Caco-2 (cell line): ENCODE data around the gene SLC25A1. TPM values are rescaled to one million over a fixed set of nuclear protein-coding genes. Genes with fewer than 3 reads are reported as not detected.

ENCODE experiments used
- BruUV-seq: library from RNA; stranded (reverse); fragments of 400-500 nt; replicated peaks from 2 replicates; lab custom pipeline; 2021; lab: Mats Ljungman, UMichigan
- CTCF ChIA-PET: fragments of 300-600 bp; sonication (Branson Sonifier 250); formaldehyde crosslinking; loops from one replicate; lab custom pipeline; 2022; ENCODE audit warnings: antibody characterized with exemption; lab: Charles Lee
- POLR2A ChIA-PET: fragments of 300-600 bp; sonication (Branson Sonifier 250); formaldehyde crosslinking; loops from one replicate; lab custom pipeline; 2022; ENCODE audit warnings: antibody characterized with exemption; lab: Charles Lee
- DNase-seq, 2 experiments: peaks; one replicate each; pipeline versions ENCODE4 v3.0.0 to v3.0.0-alpha.2; 2020 to 2022
- H3K27me3 ChIP-seq: replicated peaks from 2 replicates; pipeline ENCODE4 v1.6.0; 2011; ENCODE audit warnings: low read length; ENCODE audit not compliant: control insufficient read depth, insufficient read depth
- H3K36me3 ChIP-seq: 2 replicates; pipeline ENCODE4 v1.5.1; 2011; ENCODE audit warnings: low read length; ENCODE audit not compliant: control insufficient read depth, insufficient read depth
- H3K4me1 ChIP-seq: fragments of 250-450 bp; sonication (Bioruptor Pico); 2 replicates; pipeline ENCODE4 v1.5.1; 2020; ENCODE audit warnings: mild to moderate bottlenecking
- H3K4me3 ChIP-seq: 2 replicates; pipeline ENCODE4 v1.5.1; 2011; ENCODE audit warnings: low read depth, mild to moderate bottlenecking, control low read depth, low read length
- H3K9me3 ChIP-seq: fragments of 250-450 bp; sonication (Bioruptor Pico); 2 replicates; pipeline ENCODE4 v1.5.1; 2020; ENCODE audit warnings: mild to moderate bottlenecking, moderate library complexity
- H3K27ac Mint-ChIP-seq: one replicate; pipeline ENCODE4 v1.8.0; 2022; ENCODE audit warnings: mixed read lengths; ENCODE audit not compliant: unreplicated experiment
- H3K27me3 Mint-ChIP-seq: one replicate; pipeline ENCODE4 v1.8.0; 2022; ENCODE audit warnings: mixed read lengths; ENCODE audit not compliant: insufficient read depth, unreplicated experiment
- H3K36me3 Mint-ChIP-seq: one replicate; pipeline ENCODE4 v1.8.0; 2022; ENCODE audit warnings: mild to moderate bottlenecking, mixed read lengths; ENCODE audit not compliant: insufficient read depth, unreplicated experiment
- H3K4me1 Mint-ChIP-seq: one replicate; pipeline ENCODE4 v1.8.0; 2022; ENCODE audit warnings: low read depth, mixed read lengths; ENCODE audit not compliant: unreplicated experiment
- H3K4me3 Mint-ChIP-seq: one replicate; pipeline ENCODE4 v1.8.0; 2022; ENCODE audit warnings: mild to moderate bottlenecking, moderate library complexity, mixed read lengths; ENCODE audit not compliant: unreplicated experiment
- H3K9me3 Mint-ChIP-seq: one replicate; pipeline ENCODE4 v1.8.0; 2022; ENCODE audit warnings: mixed read lengths; ENCODE audit not compliant: unreplicated experiment
- intact Hi-C: fragments of 100-400 bp; cut with micrococcal nuclease; formaldehyde crosslinking; loops from one replicate; pipeline ENCODE4 v1.10.0; 2022; ENCODE audit not compliant: unreplicated experiment
- total RNA-seq: library from RNA; stranded (reverse); gene quantifications from 2 replicates; pipeline ENCODE4 v1.2.3, GENCODE V29; 2022
- TF ChIP-seq, protein P1 (sequence below), 2 experiments: fragments of 200-600 bp in 1 of 2; IDR thresholded peaks; 1 replicate in 1 of 2; 2 replicates in 1 of 2; pipeline versions ENCODE4 v1.5.1 to v1.8.0; 2011 to 2022; ENCODE audit warnings: antibody characterized with exemption in 1 of 2, control low read depth in 1 of 2, inconsistent platforms in 1 of 2, low read depth in 1 of 2, low read length in 1 of 2, mild to moderate bottlenecking in 1 of 2, moderate library complexity in 1 of 2; ENCODE audit not compliant: insufficient read depth in 1 of 2, severe bottlenecking in 1 of 2, unreplicated experiment in 1 of 2

Gene SLC25A1
- total RNA-seq, 1 experiment from 2014 or later, result 155 TPM

DNA sequence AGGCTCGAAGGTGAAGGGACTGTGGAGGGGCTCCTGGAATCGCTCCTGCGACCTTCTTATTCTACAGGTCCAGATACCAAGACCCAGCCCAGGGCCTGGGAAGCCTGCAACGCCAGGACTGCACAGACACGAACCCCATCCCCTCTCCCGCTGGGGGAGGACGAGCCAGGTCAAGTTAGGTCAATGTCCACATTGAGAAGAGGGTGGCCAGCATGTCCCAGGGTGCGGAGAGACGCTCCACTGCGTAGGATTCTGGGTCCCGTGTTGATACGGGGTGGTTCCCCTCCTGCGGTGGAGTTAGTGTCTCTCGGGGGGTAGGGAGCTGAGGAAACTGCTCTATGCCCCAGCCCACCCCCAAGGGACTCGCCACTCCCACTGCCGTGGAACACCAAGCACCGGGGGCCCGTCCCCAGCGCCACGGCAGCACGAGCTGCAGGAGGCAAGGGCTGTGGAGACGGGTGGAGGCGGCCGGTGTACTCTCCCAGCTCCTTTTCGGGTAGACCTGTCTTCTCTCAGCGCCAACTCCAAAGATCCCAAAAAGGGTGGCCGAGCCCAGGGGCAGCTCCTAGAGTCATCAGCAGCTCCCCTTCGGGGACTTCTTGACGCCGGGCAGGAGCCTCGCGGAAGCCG lies 30.0 kb downstream of the SLC25A1 start:
- Histone ChIP-seq H3K9me3 (no peaks in the 10 kb centered on the region), H3K36me3 (no peaks in the 10 kb centered on the region), H3K4me1 (peaks cover 1% of the 10 kb centered on the region; the same call in 1 of the 2 replicates), H3K4me3 (no peak overlapping the region), H3K27me3 (no peaks in the 10 kb centered on the region)
- Mint-ChIP-seq H3K27ac (no peak overlapping the region), H3K36me3 (peaks cover 9% of the 10 kb centered on the region), H3K9me3 (no peaks in the 10 kb centered on the region), H3K27me3 (peaks cover 20% of the 10 kb centered on the region), H3K4me1 (peaks cover 8% of the 10 kb centered on the region), H3K4me3 (no peak overlapping the region)
- POLR2A ChIA-PET, result no interaction called here
- no peak for DNase-seq
- intact Hi-C loops, result no loop called here
- BruUV-seq, result no TSS peak
- TF ChIP-seq, protein P1, sequence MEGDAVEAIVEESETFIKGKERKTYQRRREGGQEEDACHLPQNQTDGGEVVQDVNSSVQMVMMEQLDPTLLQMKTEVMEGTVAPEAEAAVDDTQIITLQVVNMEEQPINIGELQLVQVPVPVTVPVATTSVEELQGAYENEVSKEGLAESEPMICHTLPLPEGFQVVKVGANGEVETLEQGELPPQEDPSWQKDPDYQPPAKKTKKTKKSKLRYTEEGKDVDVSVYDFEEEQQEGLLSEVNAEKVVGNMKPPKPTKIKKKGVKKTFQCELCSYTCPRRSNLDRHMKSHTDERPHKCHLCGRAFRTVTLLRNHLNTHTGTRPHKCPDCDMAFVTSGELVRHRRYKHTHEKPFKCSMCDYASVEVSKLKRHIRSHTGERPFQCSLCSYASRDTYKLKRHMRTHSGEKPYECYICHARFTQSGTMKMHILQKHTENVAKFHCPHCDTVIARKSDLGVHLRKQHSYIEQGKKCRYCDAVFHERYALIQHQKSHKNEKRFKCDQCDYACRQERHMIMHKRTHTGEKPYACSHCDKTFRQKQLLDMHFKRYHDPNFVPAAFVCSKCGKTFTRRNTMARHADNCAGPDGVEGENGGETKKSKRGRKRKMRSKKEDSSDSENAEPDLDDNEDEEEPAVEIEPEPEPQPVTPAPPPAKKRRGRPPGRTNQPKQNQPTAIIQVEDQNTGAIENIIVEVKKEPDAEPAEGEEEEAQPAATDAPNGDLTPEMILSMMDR (IDR thresholded peaks at IDR 0.05; ENCODE audit: insufficient read depth in 1 of 2, low read depth in 1 of 2, low read length in 1 of 2, severe bottlenecking in 1 of 2, unreplicated experiment in 1 of 2), result no peak
- CTCF ChIA-PET, result no interaction called here

DNA sequence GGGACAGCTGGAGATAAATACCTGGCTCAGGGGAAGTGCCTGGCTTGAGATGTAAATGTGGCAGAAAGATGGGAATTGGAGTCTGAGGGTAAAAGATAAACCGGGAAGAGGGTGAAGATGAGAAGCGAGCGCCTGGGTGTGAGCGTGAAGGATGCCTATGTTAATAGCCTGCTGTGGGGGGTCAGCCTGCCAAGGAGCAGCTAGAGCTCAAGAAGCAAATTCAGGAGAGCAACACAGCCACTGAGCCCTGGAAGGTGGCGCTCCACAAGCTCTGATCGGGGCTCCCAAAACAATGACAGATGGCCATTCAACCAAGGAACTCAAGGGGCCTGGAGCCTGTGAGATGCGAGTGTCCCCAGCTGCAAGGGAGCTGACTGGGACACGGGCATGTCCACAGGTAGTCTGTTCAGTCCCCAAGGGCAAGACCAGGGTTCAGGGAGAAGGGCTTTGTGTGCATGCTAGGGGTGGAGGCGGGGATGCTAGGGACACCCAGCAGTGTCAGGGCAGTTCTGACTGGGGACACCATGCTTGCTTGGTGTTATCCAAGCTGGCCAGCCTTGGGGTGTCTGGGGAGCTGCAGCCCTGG lies 31.2 kb downstream of the SLC25A1 start:
- Mint-ChIP-seq H3K27ac (no peak overlapping the region), H3K27me3 (peaks cover 16% of the 10 kb centered on the region), H3K4me3 (no peak overlapping the region), H3K36me3 (peaks cover 9% of the 10 kb centered on the region), H3K9me3 (no peaks in the 10 kb centered on the region), H3K4me1 (peaks cover 8% of the 10 kb centered on the region)
- DNase-seq, result no peak
- no peak overlapping the region for H3K4me3 ChIP-seq
- TF ChIP-seq, protein P1 (IDR thresholded peaks at IDR 0.05; ENCODE audit: insufficient read depth in 1 of 2, low read depth in 1 of 2, low read length in 1 of 2, severe bottlenecking in 1 of 2, unreplicated experiment in 1 of 2), result no peak
- H3K27me3 ChIP-seq, result no peaks in the 10 kb centered on the region
- H3K4me1 ChIP-seq, result peaks cover 4% of the 10 kb centered on the region; the same call in 1 of the 2 replicates
- POLR2A ChIA-PET, result no interaction called here
- CTCF ChIA-PET, result no interaction called here
- H3K9me3 ChIP-seq, result no peaks in the 10 kb centered on the region
- intact Hi-C loops, result no loop called here
- no peaks in the 10 kb centered on the region for H3K36me3 ChIP-seq
- BruUV-seq, result no TSS peak

DNA sequence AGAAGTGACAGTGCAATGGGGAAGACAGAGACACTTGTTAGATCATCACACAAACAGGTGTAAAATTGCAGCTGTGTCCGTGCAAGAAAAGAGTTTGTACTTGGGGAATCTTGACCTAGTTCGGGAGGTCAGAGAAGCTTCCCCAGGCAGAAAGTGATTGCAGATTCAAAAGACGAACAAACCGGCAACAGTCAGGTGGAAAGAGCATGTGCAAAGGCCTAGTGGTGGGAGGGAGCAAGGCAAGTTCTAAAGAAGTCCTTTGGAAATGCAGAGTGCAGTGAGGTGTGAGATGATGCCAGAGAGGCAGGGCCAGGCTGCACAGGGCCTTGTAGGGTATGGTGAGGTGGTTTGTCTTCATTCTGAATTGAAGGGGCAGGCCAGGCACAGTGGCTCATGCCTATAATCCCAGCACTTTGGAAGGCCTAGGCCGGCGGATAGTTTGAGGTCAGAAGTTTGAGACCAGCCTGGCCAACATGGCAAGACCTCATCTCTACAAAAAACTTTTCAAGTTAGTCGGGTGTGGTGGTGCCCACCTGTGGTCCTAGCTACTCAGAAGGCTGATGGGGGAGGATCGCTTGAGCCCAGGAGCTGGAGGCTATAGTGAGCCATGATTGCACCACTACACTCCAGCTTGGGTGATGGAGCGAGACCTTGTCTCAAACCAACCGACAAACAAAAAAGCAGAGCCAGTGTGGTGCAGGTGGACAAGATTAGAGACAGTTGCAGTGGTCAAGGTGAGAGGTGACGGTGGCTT lies 32.1 kb downstream of the SLC25A1 start:
- TF ChIP-seq, protein P1 (IDR thresholded peaks at IDR 0.05; ENCODE audit: insufficient read depth in 1 of 2, low read depth in 1 of 2, low read length in 1 of 2, severe bottlenecking in 1 of 2, unreplicated experiment in 1 of 2), result no peak
- no peak overlapping the region for H3K27ac Mint-ChIP-seq
- no peak for DNase-seq
- CTCF ChIA-PET, result interaction anchor here (0.8 kb wide), 1 partner anchor 16 kb away, joined by 3 read pairs; no protein-coding TSS in a partner anchor
- no TSS peak for BruUV-seq
- no peaks in the 10 kb centered on the region for H3K9me3 Mint-ChIP-seq
- POLR2A ChIA-PET, result no interaction called here
- intact Hi-C loops, result no loop called here
- H3K4me3 Mint-ChIP-seq, result no peak overlapping the region
- peaks cover 8% of the 10 kb centered on the region for H3K4me1 Mint-ChIP-seq
- peaks cover 11% of the 10 kb centered on the region for H3K27me3 Mint-ChIP-seq
- peaks cover 4% of the 10 kb centered on the region; the same call in 1 of the 2 replicates for H3K4me1 ChIP-seq
- no peak overlapping the region for H3K4me3 ChIP-seq
- peaks cover 14% of the 10 kb centered on the region for H3K36me3 Mint-ChIP-seq
- H3K36me3 ChIP-seq, result peaks cover 2% of the 10 kb centered on the region; the same call in 1 of the 2 replicates
- no peaks in the 10 kb centered on the region for H3K9me3 ChIP-seq
- no peaks in the 10 kb centered on the region for H3K27me3 ChIP-seq
